Testis (tissue), 2 donors: ENCODE data around the gene SYNE1.

Experiments used
- CTCF ChIP-seq, 3 experiments: fragments of 450-650 bp in 2 of 3; fragments of 200-600 bp in 1 of 3; sonication (generic) in 1 of 3; IDR thresholded peaks; one replicate each; pipeline ENCODE4 v1.5.1; 2016 to 2019; ENCODE audit warnings: antibody characterized with exemption in 3 of 3, mild to moderate bottlenecking in 2 of 3, moderate library complexity in 1 of 3
- POLR2A ChIP-seq: fragments of 450-650 bp; IDR thresholded peaks from one replicate; pipeline ENCODE4 v1.6.1; 2017; ENCODE audit warnings: antibody characterized with exemption, mild to moderate bottlenecking, moderate library complexity

- no peak for TF ChIP-seq CTCF (IDR thresholded peaks at IDR 0.05)
- no peak for TF ChIP-seq POLR2A
These were observed 321.1 kb downstream of the SYNE1 start for GRCh38 chr6:152316024-152316423.
